CD1c-positive myeloid dendritic cell (primary cell): Measurements from ENCODE around the gene WDR26.
"Not testable (repeated sequence)": the region's sequence is repeated elsewhere in the genome, so short reads cannot be mapped to it uniquely, and the experiment has no call there.

Source experiments
- DNase-seq: peaks from one replicate; pipeline ENCODE4 v3.0.0-alpha.2; 2016; ENCODE audit errors: extremely low spot score

Gene WDR26

GRCh38 chr1:224392411-224393249 is 42.0 kb downstream of the WDR26 start:
- no peak for DNase-seq

GRCh38 chr1:224390517-224390916 is 44.1 kb downstream of the WDR26 start:
- no peak for DNase-seq

GRCh38 chr1:224387943-224388342 is 46.7 kb downstream of the WDR26 start:
- no peak for DNase-seq

- no peak for DNase-seq
These were observed 47.2 kb downstream of the WDR26 start for GRCh38 chr1:224387302-224387912.

- peak; percentile 12 for DNase-seq
These were observed 51.4 kb downstream of the WDR26 start for GRCh38 chr1:224383218-224383617.

- DNase-seq: no peak
These were observed 52.6 kb downstream of the WDR26 start for GRCh38 chr1:224381880-224382548.

GRCh38 chr1:224380003-224380402 is 54.6 kb downstream of the WDR26 start:
- DNase-seq: peak; percentile 85

- peak; percentile 53 for DNase-seq
These were observed 55.6 kb downstream of the WDR26 start for GRCh38 chr1:224378855-224379631.

- DNase-seq: no peak
These were observed 57.0 kb downstream of the WDR26 start for GRCh38 chr1:224377676-224378006.

- DNase-seq: no peak
These were observed 59.5 kb downstream of the WDR26 start for GRCh38 chr1:224375059-224375458.

- DNase-seq: no peak
These were observed 61.5 kb downstream of the WDR26 start for GRCh38 chr1:224373008-224373590.

- DNase-seq: no peak
These were observed 66.2 kb downstream of the WDR26 start for GRCh38 chr1:224368409-224368808.

GRCh38 chr1:224359207-224359606 is 75.4 kb downstream of the WDR26 start:
- DNase-seq: no peak

GRCh38 chr1:224358237-224358636 is 76.4 kb downstream of the WDR26 start:
- DNase-seq: peak; percentile 43

- peak; percentile 80 for DNase-seq
These were observed 76.9 kb downstream of the WDR26 start for GRCh38 chr1:224357626-224358124.

- DNase-seq: peak; percentile 95
These were observed 77.6 kb downstream of the WDR26 start, which contains the start of gene CNIH4 for GRCh38 chr1:224356685-224357625. Gene CNIH4, plus strand, starts transcription at chr1:224356879. Its CDS starts 46 bp downstream, at chr1:224356925.

- DNase-seq: no peak
These were observed 80.3 kb downstream of the WDR26 start for GRCh38 chr1:224353975-224354925.

GRCh38 chr1:224352436-224353085 is 82.0 kb downstream of the WDR26 start:
- DNase-seq: not testable (repeated sequence)
